Esophagus muscularis mucosa (tissue), 4 donors: Measurements from ENCODE around the gene ETAA1. TPM values are rescaled to one million over a fixed set of nuclear protein-coding genes. Genes with fewer than 3 reads are reported as not detected.

ENCODE experiments used
- DNase-seq: peaks from one replicate; pipeline ENCODE4 v3.0.0-alpha.2; 2017; ENCODE audit errors: extremely low spot score
- H3K27ac ChIP-seq, 4 donors: fragments of 200-600 bp; sonication (generic); replicated peaks in 1 of 4; 1 replicate in 3 of 4; 2 replicates in 1 of 4; pipeline ENCODE4 v1.5.1; 2016 to 2019; ENCODE audit warnings: mild to moderate bottlenecking in 1 of 4
- H3K27me3 ChIP-seq, 4 donors: fragments of 200-600 bp; sonication (generic); one replicate each; pipeline versions ENCODE4 v1.5.1 to v1.6.0; 2016 to 2019
- H3K36me3 ChIP-seq, 4 donors: fragments of 200-600 bp; sonication (generic); one replicate each; pipeline ENCODE4 v1.5.1; 2016 to 2019
- H3K4me1 ChIP-seq, 4 donors: fragments of 200-600 bp; sonication (generic); one replicate each; pipeline ENCODE4 v1.5.1; 2016 to 2019
- H3K4me3 ChIP-seq, 4 donors: fragments of 200-600 bp; sonication (generic); 1 replicate in 2 of 4; 2 replicates in 2 of 4; pipeline ENCODE4 v1.5.1; 2016 to 2019; ENCODE audit warnings: mild to moderate bottlenecking in 4 of 4, moderate library complexity in 1 of 4
- H3K9me3 ChIP-seq, 4 donors: fragments of 200-600 bp; sonication (generic); 1 replicate in 3 of 4; 2 replicates in 1 of 4; pipeline ENCODE4 v1.5.1; 2016 to 2019
- CTCF ChIP-seq, 3 experiments: fragments of 200-600 bp in 2 of 3; fragments of 450-650 bp in 1 of 3; sonication (generic) in 2 of 3; IDR thresholded peaks; one replicate each; pipeline ENCODE4 v1.5.1; 2017 to 2019; ENCODE audit warnings: antibody characterized with exemption in 3 of 3, mild to moderate bottlenecking in 2 of 3, moderate library complexity in 1 of 3
- EP300 ChIP-seq: sonication (generic); formaldehyde crosslinking; IDR thresholded peaks from one replicate; pipeline ENCODE4 v1.6.1; 2017; ENCODE audit warnings: antibody characterized with exemption
- POLR2A ChIP-seq: fragments of 450-650 bp; IDR thresholded peaks from one replicate; pipeline ENCODE4 v1.6.1; 2017; ENCODE audit warnings: antibody characterized with exemption, moderate library complexity, mild to moderate bottlenecking, low read depth
- POLR2AphosphoS5 ChIP-seq, 2 donors: sonication (generic); formaldehyde crosslinking; IDR thresholded peaks; one replicate each; pipeline ENCODE4 v1.6.1; 2017; ENCODE audit warnings: antibody characterized with exemption in 2 of 2
- WGBS: methylation state at CpG from one replicate; pipeline ENCODE4 v1.1.5; 2018; 5-methylcytosine and 5-hydroxymethylcytosine counted together
- intact Hi-C: fragments of 100-400 bp; cut with DNase I; formaldehyde crosslinking; loops from one replicate; pipeline ENCODE4 v1.15.1; 2023
- total RNA-seq, 4 donors: library from RNA; depleted of rRNA; stranded (reverse); fragments of >200 nt; gene quantifications; one replicate each; pipeline versions ENCODE4 v1.1.0 to v1.2.1, GENCODE V29; 2016

Gene ETAA1
- total RNA-seq, 4 donors from 2014 or later: 10.4 to 19.5 (median 14.2) TPM

GRCh38 chr2:67459761-67460160, 62.6 kb downstream of the ETAA1 start:
- no peak for TF ChIP-seq CTCF (IDR thresholded peaks at IDR 0.05)
- TF ChIP-seq POLR2AphosphoS5 (IDR thresholded peaks at IDR 0.05): no peak
- no peak for TF ChIP-seq POLR2A
- TF ChIP-seq EP300: no peak
- H3K9me3 ChIP-seq: no peaks in the 10 kb centered on the region
- H3K27ac ChIP-seq: no peak overlapping the region
- no peak overlapping the region for H3K4me3 ChIP-seq
- 90% methylated on average over 2 of the region's 2 CpGs for WGBS
- no peaks in the 10 kb centered on the region for H3K36me3 ChIP-seq
- peaks cover 0 to 7% (median 2%) of the 10 kb centered on the region in 4 donors for H3K4me1 ChIP-seq
- H3K27me3 ChIP-seq: no peaks in the 10 kb centered on the region
- intact Hi-C loops: no loop called here
- DNase-seq: no peak
